ENCODE measurements around the gene RACGAP1. TPM values are rescaled to one million over a fixed set of nuclear protein-coding genes. Genes with fewer than 3 reads are reported as not detected.

Gene RACGAP1, protein sequence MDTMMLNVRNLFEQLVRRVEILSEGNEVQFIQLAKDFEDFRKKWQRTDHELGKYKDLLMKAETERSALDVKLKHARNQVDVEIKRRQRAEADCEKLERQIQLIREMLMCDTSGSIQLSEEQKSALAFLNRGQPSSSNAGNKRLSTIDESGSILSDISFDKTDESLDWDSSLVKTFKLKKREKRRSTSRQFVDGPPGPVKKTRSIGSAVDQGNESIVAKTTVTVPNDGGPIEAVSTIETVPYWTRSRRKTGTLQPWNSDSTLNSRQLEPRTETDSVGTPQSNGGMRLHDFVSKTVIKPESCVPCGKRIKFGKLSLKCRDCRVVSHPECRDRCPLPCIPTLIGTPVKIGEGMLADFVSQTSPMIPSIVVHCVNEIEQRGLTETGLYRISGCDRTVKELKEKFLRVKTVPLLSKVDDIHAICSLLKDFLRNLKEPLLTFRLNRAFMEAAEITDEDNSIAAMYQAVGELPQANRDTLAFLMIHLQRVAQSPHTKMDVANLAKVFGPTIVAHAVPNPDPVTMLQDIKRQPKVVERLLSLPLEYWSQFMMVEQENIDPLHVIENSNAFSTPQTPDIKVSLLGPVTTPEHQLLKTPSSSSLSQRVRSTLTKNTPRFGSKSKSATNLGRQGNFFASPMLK
- total RNA-seq: 144 and 145 TPM in 2 replicates

DNA sequence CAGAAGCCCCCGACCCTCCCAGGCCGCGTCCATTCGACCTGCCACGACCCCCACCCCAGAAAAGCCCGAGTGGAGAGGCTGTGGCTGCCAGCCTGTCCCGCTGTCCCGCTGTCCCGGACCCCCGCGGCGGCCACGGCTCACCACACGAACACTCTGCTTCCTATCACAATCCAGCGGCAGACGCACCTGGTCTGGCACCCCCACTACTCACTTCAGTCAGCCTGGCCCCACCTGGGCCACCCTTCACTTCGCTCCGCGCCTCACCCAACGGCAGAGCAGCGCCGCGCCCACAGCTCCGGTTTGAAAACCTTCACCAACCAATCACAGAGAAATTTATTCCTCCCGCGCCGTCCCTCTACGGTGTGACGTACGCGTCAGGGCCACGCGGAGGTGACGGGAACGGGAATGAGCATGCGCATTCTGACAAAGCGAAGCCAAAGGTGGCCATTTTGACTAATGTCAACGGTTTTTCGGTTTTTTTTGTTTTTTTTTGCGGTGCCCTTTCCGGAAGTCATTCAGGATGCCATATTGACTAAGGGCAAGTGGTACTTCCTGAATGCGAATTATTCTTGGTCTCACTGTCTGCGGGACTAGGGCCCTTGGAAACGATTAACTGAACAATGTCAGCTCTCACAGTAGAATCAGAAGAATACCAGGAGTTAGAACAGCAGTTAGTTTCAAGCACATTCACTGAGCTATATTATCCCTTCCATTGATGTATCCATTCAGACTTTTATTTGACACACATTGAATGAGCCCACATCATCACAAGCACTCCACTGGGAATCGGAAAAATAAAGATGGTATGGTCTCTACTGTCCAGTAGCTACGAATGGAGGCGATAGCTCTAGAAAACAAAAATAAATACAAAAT, at the start of gene RACGAP1:
RACGAP1 (minus strand) TSS at position 308 of the 873 bp plus-strand sequence. CDS start 8,779 bp downstream, outside the sequence.
- intact Hi-C loops (cut with micrococcal nuclease): loop anchor here (1.0 kb wide), 2 partner anchors 31 to 87 kb away; partner anchors contain the start of gene COX14

DNA sequence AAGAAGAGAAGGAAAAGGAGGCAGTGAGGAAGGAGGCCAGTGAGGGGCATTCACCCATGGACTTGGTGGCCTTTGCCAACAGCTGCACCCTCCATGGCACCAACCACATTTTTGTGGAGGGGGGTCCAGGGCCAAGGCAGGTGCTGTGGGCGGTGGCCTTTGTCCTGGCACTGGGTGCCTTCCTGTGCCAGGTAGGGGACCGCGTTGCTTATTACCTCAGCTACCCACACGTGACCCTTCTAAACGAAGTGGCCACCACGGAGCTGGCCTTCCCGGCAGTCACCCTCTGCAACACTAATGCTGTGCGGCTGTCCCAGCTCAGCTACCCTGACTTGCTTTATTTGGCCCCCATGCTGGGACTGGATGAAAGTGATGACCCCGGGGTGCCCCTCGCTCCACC, 48.4 kb upstream of the RACGAP1 start:
- intact Hi-C loops (cut with micrococcal nuclease): no loop called here

DNA sequence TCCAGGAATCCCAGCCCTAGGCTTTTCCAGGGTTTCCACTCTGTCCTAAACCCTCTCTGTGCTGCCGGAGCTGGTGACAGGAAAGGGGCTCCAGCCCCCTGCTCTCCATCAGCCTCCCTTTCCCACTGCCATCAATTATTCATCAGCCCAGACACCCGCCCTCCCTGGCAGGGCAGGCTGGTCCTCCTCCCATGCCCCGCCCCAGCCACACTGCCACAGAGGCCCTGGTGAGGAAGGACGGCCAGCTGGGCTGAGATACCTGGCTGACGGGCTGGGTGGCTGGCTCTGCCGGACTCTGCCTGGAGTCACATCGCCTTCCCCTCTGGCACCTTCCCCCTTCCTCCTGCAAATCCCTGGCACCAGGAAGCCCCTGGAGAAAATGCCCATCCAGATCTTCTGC, 47.9 kb upstream of the RACGAP1 start:
- intact Hi-C loops (cut with micrococcal nuclease): no loop called here

DNA sequence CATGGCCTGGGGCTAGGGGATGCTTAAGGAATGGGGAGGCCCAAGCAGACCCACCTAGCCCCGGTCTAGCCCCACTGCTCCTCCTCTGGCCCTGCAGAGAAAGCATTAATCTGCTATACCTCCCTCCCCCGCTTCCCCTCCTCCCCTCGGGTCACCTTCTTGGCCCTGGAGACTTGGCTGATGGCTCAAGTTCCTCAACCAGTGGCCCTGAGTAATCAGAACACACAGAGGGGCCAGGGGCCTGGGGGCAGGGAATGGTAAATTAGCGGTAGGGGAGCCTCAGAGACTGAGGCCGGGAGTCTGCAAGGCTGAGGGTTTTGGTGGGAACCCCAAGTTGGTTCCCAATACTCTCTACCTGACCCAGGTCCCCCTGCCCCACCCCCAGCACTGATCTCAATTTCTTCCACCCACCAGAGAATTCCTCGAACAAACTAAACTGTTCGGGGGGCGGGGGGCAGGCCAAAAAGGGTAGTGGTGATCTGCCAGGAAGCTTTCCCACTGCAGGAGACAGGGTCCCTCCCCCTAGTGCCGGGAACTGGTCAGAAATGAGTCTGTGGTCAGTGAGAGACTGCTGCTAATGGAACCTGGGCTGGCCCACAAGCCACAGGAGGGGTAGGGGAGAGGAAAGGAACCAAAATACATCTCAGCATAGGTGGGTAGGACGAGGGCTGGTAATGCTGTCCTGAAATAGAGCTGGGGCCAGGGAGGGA, 47.1 kb upstream of the RACGAP1 start:
- intact Hi-C loops (cut with micrococcal nuclease): no loop called here

DNA sequence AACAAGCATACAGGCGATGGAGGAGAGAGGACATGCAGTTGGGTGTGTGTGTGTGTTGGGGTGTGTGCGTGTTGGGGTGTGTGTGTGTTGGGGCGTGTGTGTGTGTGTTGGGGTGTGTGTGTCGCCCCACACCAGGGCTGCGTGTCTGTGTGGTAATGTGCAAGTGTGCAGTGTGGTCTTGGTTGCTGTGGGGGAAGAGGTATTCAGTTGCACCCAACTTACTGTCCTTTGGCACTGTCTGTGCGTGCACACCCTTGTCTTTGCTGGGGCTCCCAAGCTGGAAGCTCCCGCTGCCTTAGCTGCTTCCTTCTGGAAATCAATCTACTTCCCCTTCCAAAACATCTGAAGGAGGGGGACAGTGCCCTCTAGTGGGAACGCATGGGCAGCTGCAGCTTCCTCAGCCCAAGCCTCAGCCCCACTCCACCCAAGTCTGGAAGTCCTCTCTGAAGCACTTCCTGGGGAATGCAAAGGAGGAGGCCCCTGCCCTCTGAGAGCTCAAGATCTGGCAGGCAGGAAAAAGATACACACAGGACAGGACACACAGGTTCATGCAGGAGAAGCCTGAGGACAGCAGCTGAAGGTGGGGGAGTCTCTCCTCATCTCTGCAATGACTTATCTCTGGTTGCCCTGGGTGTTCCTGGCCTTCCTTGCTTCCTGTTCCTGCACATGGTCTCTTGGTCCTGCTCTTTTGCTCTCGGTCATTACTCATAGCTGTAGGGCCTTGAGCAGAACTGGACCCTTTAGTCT, 45.2 kb upstream of the RACGAP1 start:
- intact Hi-C loops (cut with micrococcal nuclease): loop anchor here (1.0 kb wide), 2 partner anchors 31 to 103 kb away; no protein-coding TSS in a partner anchor

DNA sequence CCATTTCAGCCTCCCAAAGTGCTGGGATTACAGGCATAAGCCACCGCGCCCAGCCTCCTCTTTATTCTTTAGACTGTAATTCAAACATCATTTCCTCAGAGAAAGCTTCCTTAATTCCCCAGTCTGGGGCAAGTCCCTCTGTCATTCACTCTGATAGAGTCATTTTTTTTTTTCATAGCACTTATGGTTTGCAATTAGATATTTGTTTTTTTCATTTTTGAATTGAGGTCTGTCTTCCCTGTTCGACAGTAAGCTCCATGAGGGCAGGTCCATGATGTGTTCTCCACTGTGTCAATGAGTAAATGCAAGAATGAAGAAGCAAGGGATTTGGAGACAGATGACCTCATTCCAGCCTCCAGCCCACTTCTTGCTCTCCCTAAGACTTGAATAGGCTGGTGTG, 44.2 kb upstream of the RACGAP1 start:
- intact Hi-C loops (cut with micrococcal nuclease): no loop called here

DNA sequence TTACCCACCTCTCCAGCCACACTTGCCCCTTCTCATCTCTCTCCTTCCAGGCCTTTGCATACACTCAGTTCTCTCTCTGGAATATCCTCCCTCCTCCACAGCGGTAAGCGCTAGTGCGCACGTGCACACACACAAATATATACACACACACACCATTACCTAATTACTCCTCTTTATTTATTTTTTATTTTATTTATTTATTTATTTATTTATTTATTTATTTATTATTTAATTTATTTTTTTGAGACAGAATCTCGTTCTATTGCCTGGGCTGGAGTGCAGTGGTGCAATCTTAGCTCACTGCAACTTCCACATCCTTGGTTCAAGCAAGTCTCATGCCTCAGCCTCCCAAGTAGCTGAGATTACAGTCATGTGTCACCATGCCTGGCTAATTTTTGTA, 43.8 kb upstream of the RACGAP1 start:
- intact Hi-C loops (cut with micrococcal nuclease): no loop called here

DNA sequence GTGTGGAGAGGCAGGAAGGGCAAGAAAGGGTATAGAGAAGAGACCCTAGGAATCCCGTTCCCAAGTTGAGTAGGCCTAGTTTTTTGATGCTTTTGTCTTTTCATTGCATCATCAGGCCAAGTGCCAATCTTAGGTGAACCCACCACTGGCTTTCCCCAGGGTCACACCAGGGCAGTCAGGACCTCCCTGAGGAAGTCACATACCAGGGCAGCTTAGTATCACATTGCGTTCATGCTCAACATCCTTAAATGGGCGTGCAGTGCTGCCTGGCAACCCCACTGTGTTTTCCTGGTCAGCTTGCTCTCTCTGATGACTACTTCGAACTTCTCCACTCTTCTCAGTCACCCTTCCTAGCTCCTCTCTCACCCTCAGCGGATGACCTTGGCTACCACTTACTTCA, 41.1 kb upstream of the RACGAP1 start:
- intact Hi-C loops (cut with micrococcal nuclease): no loop called here

DNA sequence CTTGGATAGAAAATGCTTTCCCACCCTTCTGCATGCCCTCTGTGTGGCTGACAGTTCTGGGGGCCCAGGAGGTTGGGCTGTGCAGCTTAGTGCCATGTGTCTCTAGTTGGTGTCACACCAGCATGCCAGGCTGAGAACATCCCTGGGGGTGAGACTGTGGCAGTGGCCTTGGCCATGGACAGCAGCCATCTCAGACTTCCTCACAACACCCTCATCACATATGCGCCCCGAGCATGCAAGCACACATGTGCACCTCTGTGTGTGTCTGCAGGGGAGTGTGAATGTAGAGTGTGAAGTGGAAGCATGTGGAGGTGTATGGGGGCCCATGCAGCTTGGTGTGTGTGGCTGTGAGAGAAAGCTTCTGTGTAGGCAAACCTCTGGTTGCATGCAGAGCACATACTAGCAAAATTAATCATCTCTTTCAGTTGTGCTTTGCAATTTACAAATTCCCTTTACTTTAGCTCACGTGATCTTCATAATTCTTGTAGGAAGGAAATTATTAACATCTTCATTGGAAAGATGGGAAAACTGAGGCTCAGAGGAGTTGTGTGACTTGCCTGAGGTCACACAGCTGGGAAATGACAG, 40.5 kb upstream of the RACGAP1 start:
- intact Hi-C loops (cut with micrococcal nuclease): no loop called here

DNA sequence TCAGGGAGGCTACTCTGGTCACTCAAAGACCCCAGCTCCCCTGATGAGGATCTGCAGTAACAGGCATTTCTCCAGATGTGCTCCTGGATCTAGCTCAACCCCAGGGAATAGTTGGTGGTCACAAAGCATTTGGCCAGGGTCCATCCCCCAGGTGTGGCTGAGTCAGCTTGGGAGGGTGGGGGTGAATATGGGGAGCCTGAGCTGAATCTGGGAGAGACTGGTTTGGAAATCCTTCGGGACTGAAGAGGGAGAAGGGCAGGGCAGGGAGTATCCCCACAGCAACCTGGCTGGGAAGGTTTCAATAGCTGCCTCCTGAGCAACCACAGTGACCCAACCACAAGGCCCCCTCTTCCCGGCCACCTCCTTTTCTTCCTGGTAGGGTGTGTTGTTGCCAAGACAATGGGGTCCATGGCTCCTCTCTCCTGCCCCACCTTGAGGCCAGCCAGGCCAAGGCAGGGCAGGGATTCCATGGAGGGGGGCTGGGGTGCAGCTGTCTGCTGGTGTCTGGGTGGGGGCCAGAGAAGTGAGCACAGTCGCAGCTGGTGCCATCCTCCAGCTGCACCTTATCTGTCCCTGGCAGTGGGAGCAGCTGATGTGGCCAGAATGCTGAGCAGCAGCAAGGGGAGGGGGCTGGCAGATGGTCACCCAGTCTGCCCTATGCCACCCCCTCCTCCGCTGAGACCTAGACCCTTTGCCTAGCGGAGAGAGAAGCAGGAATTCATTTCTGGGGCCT, 37.6 kb upstream of the RACGAP1 start:
- intact Hi-C loops (cut with micrococcal nuclease): no loop called here

DNA sequence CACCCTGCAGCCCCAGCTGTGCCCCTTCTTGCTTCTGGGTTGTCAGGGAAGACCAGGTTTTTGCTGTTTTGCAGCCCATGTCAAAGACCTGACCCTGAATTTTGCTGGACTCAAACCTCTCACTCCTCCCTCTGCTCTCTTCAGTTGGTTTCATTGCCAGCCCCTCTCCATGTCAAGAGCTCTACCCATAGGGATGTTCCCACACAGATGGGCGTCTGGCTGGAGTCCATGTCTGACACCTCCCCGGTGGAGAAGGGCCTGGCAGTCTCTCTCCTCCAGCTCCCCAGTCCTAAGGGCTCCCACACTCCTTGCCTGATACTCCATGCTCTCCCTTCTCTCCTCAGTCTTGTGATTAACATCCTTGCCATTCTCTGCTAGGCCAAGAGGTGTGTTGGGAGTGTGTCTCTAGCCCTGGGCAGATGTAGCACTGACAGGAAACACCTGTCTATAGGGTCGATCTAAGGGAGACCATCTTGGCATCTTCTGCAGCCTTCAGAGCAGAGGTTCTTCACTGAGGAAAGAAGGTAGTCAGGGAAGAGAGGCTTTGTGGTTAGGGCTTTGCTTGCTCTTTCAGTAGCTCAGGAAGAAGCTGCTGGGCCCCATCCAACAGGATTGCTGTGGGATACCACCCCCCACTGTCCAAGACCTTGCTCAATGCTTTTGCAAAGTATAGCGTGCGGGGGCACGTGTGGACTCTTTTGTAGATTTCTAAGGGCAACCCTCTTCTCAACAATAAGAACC, 36.8 kb upstream of the RACGAP1 start:
- intact Hi-C loops (cut with micrococcal nuclease): no loop called here

DNA sequence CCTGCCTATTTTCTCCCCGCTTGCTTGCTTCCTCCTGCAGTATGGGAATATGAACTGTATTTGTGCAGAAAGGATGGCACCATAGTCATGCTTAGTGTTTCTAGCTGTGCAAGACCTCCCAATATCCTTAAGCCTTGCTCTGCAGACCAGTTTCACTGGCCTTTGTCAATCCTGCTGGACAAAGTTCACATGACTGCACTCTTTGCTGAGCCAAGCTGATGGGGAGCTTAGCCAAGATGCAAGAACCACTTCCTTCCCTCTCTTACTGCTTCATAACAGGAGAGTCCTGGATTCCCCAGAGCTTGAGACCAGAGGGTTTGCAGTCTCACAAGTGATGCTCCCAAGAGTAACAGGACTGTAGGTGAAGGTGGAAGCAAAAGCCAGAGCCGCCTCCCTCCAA, 35.9 kb upstream of the RACGAP1 start:
- intact Hi-C loops (cut with micrococcal nuclease): no loop called here

DNA sequence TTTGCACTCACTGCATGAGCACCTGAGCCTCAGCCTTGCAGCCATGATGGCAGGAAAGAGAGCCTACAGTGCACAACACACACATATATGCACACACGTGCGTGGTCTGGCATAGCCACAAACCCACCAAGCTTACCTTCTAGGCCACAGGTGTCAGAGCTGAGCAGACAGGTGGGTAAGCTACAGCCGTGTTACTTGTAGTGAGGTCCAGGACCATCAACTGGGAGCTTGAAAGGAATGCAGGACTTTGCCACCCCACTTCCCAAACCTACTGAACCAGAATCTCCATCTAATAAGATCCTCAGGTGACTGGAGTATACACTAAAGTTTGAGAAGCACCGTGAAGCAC, 34.8 kb upstream of the RACGAP1 start:
- intact Hi-C loops (cut with micrococcal nuclease): no loop called here

DNA sequence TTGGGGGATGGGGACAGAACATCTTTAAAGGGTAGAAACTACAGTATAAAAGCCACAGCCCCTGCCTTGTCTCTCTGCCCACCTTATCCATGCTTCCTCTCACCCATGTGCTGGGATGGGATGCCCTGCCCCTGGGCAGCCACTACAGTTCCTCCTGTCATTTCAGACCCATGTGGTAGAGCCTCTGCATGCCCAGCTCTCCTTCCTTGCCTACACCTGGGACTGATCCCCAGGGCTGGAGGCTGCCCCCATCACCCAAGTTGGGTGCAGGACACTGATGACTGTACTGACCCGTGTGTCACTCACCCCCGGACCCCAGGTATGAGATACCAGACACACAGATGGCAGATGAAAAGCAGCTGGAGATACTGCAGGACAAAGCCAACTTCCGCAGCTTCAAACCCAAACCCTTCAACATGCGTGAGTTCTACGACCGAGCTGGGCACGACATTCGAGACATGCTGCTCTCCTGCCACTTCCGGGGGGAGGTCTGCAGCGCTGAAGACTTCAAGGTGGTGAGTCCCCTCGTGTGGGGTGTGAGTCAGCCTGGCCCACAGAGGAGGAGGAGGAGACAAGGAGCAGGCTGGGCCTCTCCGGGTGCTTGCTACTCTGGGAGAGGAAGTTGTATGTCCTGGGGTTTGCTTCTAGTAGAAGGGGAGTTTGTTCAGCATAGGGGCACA, 34.3 kb upstream of the RACGAP1 start:
- intact Hi-C loops (cut with micrococcal nuclease): no loop called here

DNA sequence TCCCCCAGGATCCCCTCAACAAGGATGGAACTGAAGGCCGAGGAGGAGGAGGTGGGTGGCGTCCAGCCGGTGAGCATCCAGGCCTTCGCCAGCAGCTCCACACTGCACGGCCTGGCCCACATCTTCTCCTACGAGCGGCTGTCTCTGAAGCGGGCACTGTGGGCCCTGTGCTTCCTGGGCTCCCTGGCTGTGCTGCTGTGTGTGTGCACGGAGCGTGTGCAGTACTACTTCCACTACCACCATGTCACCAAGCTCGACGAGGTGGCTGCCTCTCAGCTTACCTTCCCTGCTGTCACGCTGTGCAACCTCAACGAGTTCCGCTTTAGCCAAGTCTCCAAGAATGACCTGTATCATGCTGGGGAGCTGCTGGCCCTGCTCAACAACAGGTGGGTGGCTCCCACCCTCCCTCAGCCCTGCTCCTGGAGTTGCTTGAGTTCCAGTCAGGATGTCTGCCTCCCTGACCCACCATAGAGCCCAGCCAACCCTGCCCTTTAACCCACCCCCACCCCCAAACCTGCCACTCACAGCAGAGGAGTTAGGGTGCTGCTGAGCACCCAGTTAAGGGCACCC, 33.5 kb upstream of the RACGAP1 start:
- intact Hi-C loops (cut with micrococcal nuclease): no loop called here

DNA sequence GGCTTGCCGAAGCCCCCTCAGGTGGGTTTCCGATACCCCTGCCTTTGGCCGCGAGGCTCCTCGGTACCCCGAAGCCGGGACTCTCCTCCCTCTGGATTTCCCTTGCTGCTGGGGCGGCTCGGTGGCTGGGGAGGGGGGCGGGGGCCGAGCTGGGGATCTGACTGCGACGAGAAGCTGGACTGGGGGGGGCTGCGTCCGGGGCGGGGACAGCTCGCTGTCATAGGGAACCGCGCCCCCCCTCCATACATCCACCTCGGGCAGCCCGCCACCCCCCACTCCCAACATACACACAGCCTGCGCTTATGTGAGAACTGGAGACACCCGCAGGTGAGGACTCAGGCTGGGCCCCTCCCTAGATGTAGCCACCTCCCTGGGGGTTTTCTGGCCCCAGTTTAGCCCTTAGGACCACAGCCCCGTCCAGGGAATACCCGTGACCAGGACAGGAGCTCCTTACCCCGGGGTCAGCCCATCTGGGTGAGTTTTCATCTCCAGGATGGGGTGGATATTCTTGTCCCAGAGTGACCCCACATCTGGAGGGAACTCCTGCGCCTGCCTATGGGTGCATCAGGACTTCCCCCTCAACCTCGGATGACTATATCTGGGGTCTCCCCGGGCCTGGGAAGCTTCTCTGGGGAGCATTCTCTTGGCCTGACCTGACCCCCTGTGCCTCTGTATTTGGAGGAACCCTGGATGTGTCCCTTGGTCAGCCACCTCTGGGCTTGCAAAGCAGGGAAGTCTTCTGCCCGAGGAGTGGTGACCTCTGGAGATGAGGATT, 32.8 kb upstream of the RACGAP1 start:
- intact Hi-C loops (cut with micrococcal nuclease): no loop called here

All from T-helper 2 cell treated with Interferon-gamma antibody and Interleukin-4, amounts not matched to agents 100 ng/mL and 5 ng/mL, for 36 hours (primary cell).